Stimulated activated CD8-positive, alpha-beta memory T cell treated with anti-CD3 and anti-CD28 coated beads, Interleukin-2, amount 100 ng/mL, for 1 hour (primary cell): ENCODE data around the gene SLC1A7.

Source experiments
- DNase-seq, 2 donors: peaks; one replicate each; pipeline ENCODE4 v3.0.0-alpha.2; 2020; ENCODE audit warnings: low read depth in 2 of 2

The SLC1A7 gene

GRCh38 chr1:53091841-53092645 is 50.4 kb downstream of the SLC1A7 start:
- DNase-seq: no peak

- no peak for DNase-seq
Observed at GRCh38 chr1:53090227-53091147, 52.0 kb downstream of the SLC1A7 start.

GRCh38 chr1:53089478-53090226 is 52.8 kb downstream of the SLC1A7 start:
- no peak for DNase-seq

- DNase-seq: no peak
Observed at GRCh38 chr1:53088616-53089300, 53.7 kb downstream of the SLC1A7 start.

- no peak for DNase-seq
Observed at GRCh38 chr1:53087332-53088285, 54.8 kb downstream of the SLC1A7 start.

- no peak for DNase-seq
Observed at GRCh38 chr1:53086491-53087070, 55.9 kb downstream of the SLC1A7 start.

GRCh38 chr1:53085405-53085804 is 57.0 kb downstream of the SLC1A7 start:
- no peak for DNase-seq

- no peak for DNase-seq
Observed at GRCh38 chr1:53084589-53084971, 57.9 kb downstream of the SLC1A7 start.

GRCh38 chr1:53083636-53084588 is 58.5 kb downstream of the SLC1A7 start:
- DNase-seq: no peak

GRCh38 chr1:53082826-53083455 is 59.5 kb downstream of the SLC1A7 start:
- no peak for DNase-seq

- DNase-seq: no peak
Observed at GRCh38 chr1:53081384-53082066, 60.9 kb downstream of the SLC1A7 start.

GRCh38 chr1:53080769-53081168 is 61.7 kb downstream of the SLC1A7 start:
- DNase-seq: no peak

GRCh38 chr1:53080041-53080440 is 62.4 kb downstream of the SLC1A7 start:
- no peak for DNase-seq

GRCh38 chr1:53079251-53079650 is 63.2 kb downstream of the SLC1A7 start:
- DNase-seq: no peak

GRCh38 chr1:53078333-53079101 is 63.9 kb downstream of the SLC1A7 start:
- no peak for DNase-seq

- DNase-seq: no peak
Observed at GRCh38 chr1:53077599-53077965, 64.9 kb downstream of the SLC1A7 start.
